Measurements from ENCODE around the gene DYNLT1. TPM values are rescaled to one million over a fixed set of nuclear protein-coding genes. Genes with fewer than 3 reads are reported as not detected.

Gene DYNLT1
- total and polyA plus RNA-seq, 2 experiments from 2014 or later, result 60.9 to 241 TPM

- TF ChIP-seq REST (IDR thresholded peaks at IDR 0.05; ENCODE audit: unreplicated experiment) (no peak), EZH2phosphoT487 (IDR thresholded peaks at IDR 0.05; ENCODE audit: unreplicated experiment) (no peak), ZNF114 (CRISPR knock-in tag; IDR thresholded peaks at IDR 0.05) (no peak)
These were observed 40.5 kb downstream of the DYNLT1 start (continued) for GRCh38 chr6:158604048-158604406.

GRCh38 chr6:158603261-158604047 is 41.1 kb downstream of the DYNLT1 start:
- Histone ChIP-seq H3K27ac (ENCODE audit: low read depth) (no peak overlapping the region), H3K9me2 (ENCODE audit: insufficient read depth) (no peaks in the 10 kb centered on the region), H3K79me2 (replicated peaks; ENCODE audit: insufficient read depth) (0 out of 2 replicates have a peak, but pooled peaks cover 3% of the 10 kb centered on the region), H3K4me2 (no peak overlapping the region), H3K36me3 (ENCODE audit: insufficient read depth) (peaks cover 4% of the 10 kb centered on the region), H3K4me3 (no peak overlapping the region), H3K27me3 (ENCODE audit: insufficient read depth) (no peaks in the 10 kb centered on the region), H2AFZ (no peak overlapping the region), H4K20me1 (replicated peaks; ENCODE audit: insufficient read depth) (peaks cover 10% of the 10 kb centered on the region; the same call in 1 of the 2 replicates), H3K4me1 (ENCODE audit: insufficient read depth) (no peaks in the 10 kb centered on the region), H3F3A (replicated peaks; ENCODE audit: low read depth) (no peaks in the 10 kb centered on the region)
- Mint-ChIP-seq H3K36me3 (ENCODE audit: low read depth) (peaks cover 39% of the 10 kb centered on the region), H3K9me3 (no peaks in the 10 kb centered on the region; the same call in 2 of the 3 replicates), H3K4me3 (no peak overlapping the region), H3K27ac (no peak overlapping the region), H3K4me1 (no peaks in the 10 kb centered on the region), H3K27me3 (ENCODE audit: insufficient read depth, low read depth, poor library complexity) (peaks cover 4% of the 10 kb centered on the region)
- no peak for DNase-seq (ENCODE audit: low spot score)
- ATAC-seq, result no peak
- TF ChIP-seq ETS1 (IDR thresholded peaks at IDR 0.05) (no peak), STAT1 (IDR thresholded peaks at IDR 0.05; ENCODE audit: unreplicated experiment) (no peak), ZNF462 (CRISPR knock-in tag; IDR thresholded peaks at IDR 0.05) (no peak), CTCF (conservative IDR thresholded peaks at IDR 0.05; ENCODE audit: low read depth in 2 of 2) (no peak), JUNB (IDR thresholded peaks at IDR 0.05; ENCODE audit: unreplicated experiment) (no peak), EZH2 (IDR thresholded peaks at IDR 0.05; ENCODE audit: low read depth, unreplicated experiment) (no peak), CREB1 (CRISPR knock-in tag; IDR thresholded peaks at IDR 0.05; ENCODE audit: low read depth) (no peak)

Data from GM23338 (cell line).